ENCODE measurements around the gene TELO2. TPM values are rescaled to one million over a fixed set of nuclear protein-coding genes. Genes with fewer than 3 reads are reported as not detected.

TELO2 gene
- total RNA-seq, 4 donors from 2014 or later = 22.2 to 98.1 (median 49.6) TPM

DNA sequence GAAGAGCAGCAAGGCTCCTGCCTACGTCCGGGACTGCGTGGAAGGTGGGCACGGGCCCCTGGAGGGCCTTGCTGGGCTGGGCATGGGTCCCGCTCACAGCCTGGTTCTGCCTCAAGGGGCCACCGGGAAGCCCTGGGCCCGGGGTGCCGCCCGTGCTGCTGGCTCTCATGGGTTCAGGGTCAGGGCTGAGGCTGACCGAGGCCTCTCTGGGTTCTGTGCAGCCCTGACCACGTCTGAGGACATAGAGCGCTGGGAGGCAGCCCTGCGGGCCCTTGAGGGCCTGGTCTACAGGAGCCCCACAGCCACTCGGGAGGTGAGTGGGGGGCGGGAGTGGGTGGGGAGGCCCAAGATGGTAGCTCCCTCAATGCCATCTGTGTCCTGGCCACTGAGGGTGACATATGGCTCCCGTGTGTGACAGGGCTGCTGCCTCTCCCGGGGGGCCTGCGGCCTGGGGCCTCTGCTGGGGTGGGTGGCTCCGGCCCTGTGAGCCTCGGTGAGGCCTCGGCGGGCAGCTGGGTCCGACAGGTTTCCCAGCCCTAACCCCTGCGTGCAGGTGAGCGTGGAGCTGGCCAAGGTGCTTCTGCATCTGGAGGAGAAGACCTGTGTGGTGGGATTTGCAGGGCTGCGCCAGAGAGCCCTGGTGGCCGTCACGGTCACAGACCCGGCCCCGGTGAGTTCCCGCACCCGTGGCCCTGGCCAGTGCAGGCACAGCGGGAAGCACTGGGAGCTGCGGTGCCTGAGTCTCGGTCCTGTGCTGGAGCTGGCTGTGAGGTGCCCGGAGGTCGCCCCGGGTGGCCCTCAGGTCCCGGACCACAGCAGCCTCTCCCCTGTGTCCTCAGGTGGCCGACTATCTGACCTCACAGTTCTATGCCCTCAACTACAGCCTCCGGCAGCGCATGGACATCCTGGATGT, 9.2 kb downstream of the TELO2 start:
- 97% methylated on average over 25 of the region's 42 CpGs; no CpG with 5 or more reads in 1 of the 2 donors for WGBS, 2 donors (ENCODE audit: low coverage in 1 of 2)
- DNase-seq = no peak

DNA sequence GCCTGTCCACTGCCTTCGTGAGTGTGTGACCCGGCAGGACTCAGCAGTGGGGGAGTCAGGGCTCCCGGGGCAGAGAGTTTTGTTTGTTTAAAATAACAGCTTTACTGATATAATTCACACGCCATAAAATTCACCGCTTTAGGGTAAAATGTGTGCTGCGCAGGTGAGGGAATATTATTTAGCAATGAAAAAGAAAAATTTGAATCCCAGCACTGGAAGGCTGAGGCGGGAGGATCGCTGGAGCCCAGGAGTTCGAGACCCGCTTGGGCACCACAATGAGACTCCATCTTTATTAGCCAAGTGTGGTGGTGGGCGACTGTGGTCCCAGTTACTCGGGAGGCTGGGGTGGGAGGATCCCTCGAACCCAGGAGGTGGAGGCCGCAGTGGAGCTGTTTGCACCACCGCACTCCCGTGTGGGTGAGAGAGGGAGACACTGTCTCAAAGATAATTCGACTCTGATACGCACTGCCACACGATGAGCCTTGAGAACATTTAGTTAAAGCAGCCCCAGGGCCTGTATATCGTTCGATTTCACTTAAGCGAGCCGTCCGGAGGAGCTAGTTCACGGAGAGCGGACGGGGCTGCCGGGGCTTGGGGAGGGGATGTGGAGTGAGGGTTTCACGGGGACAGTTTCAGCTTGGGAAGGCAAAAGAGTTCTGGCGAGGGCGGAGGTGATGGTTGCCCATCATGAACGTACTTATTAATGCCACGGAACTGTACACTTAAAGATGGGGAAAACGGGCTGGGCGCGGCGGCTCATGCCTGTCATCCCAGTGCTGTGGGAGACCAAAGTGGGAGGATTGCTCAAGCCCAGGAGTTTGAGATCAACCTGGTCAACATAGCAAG, 10.2 kb downstream of the TELO2 start:
- Histone ChIP-seq H3K9me3 (no peaks in the 10 kb centered on the region), H3K27me3 (no peaks in the 10 kb centered on the region), H3K4me3 (no peak overlapping the region), H3K27ac (no peak overlapping the region), H3K4me1 (no peaks in the 10 kb centered on the region), H3K36me3 (peaks cover 0 to 38% (median 17%) of the 10 kb centered on the region in 4 donors)
- TF ChIP-seq EP300 (IDR thresholded peaks at IDR 0.05; ENCODE audit: low read depth) (no peak), POLR2A (IDR thresholded peaks at IDR 0.05) (no peak)
- DNase-seq = no peak
- in situ Hi-C loops (cut with MboI; ENCODE audit: low pct_ligation_motif_present in 1 of 4, low pct_unique_long_range_greater_than_20kb in 1 of 4, low sequenced_read_pairs in 3 of 4) = no loop called here
- intact Hi-C loops (cut with DNase I; ENCODE audit: low total_unique reads) = no loop called here
- 91 to 97% methylated on average over 11 to 37 of the region's 37 CpGs for WGBS, 2 donors (ENCODE audit: low coverage in 1 of 2)

More for the DNA sequence above, 9.2 kb downstream of the TELO2 start:
- no peak for TF ChIP-seq POLR2AphosphoS5 (IDR thresholded peaks at IDR 0.05)
- in situ Hi-C loops (cut with MboI; ENCODE audit: low pct_ligation_motif_present in 1 of 4, low pct_unique_long_range_greater_than_20kb in 1 of 4, low sequenced_read_pairs in 3 of 4) (no loop called here), intact Hi-C loops (cut with DNase I; ENCODE audit: low total_unique reads) (no loop called here)
- Histone ChIP-seq H3K4me1 (no peaks in the 10 kb centered on the region), H3K27ac (no peak overlapping the region), H3K9me3 (no peaks in the 10 kb centered on the region), H3K4me3 (no peak overlapping the region), H3K27me3 (no peaks in the 10 kb centered on the region), H3K36me3 (peaks cover 0 to 38% (median 17%) of the 10 kb centered on the region in 4 donors)

DNA sequence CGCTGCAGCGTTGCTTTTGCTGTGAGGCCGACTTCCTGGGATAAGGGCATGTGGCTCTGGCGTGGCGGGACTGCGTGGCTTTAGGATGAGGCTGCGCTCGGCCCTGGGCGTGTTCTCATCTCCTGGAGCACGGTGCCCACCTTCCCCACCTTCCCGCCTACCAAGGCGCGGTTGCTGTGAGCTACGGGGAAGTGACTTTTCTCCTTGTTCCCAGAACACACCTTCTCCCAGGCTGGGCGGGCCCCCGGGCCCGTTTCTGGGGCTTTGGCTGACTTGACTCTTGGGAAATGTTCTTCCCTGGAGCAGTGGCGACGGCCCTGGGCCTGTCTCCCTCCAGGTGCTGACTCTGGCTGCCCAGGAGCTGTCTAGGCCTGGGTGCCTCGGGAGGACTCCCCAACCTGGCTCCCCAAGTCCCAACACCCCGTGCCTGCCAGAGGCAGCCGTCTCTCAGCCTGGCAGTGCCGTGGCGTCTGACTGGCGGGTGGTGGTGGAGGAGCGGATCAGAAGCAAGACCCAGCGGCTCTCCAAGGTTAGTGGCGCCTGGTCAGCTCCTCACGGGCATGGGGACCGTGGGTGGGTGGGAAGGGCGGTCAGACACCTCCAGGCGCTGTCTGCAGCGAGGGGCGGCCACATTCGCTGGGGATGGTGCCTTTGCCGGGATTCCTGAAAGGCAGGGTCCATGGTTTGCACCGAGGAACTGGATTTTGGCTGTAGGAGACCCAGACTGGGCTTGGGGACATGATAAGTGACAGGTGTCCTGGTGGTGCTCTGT, 12.1 kb downstream of the TELO2 start:
- Histone ChIP-seq H3K27ac (no peak overlapping the region), H3K36me3 (peaks cover 0 to 30% (median 14%) of the 10 kb centered on the region in 4 donors), H3K9me3 (no peaks in the 10 kb centered on the region), H3K4me1 (no peaks in the 10 kb centered on the region), H3K27me3 (no peaks in the 10 kb centered on the region), H3K4me3 (no peak overlapping the region)
- in situ Hi-C loops (cut with MboI; ENCODE audit: low pct_ligation_motif_present in 1 of 4, low pct_unique_long_range_greater_than_20kb in 1 of 4, low sequenced_read_pairs in 3 of 4) = no loop called here
- DNase-seq = no peak
- 89% methylated on average over 22 of the region's 37 CpGs; no CpG with 5 or more reads in 1 of the 2 donors for WGBS, 2 donors (ENCODE audit: low coverage in 1 of 2)
- TF ChIP-seq POLR2A (IDR thresholded peaks at IDR 0.05) (no peak), POLR2AphosphoS5 (IDR thresholded peaks at IDR 0.05) (no peak), EP300 (IDR thresholded peaks at IDR 0.05; ENCODE audit: low read depth) (no peak)
- TF ChIP-seq, protein P1, sequence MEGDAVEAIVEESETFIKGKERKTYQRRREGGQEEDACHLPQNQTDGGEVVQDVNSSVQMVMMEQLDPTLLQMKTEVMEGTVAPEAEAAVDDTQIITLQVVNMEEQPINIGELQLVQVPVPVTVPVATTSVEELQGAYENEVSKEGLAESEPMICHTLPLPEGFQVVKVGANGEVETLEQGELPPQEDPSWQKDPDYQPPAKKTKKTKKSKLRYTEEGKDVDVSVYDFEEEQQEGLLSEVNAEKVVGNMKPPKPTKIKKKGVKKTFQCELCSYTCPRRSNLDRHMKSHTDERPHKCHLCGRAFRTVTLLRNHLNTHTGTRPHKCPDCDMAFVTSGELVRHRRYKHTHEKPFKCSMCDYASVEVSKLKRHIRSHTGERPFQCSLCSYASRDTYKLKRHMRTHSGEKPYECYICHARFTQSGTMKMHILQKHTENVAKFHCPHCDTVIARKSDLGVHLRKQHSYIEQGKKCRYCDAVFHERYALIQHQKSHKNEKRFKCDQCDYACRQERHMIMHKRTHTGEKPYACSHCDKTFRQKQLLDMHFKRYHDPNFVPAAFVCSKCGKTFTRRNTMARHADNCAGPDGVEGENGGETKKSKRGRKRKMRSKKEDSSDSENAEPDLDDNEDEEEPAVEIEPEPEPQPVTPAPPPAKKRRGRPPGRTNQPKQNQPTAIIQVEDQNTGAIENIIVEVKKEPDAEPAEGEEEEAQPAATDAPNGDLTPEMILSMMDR (IDR thresholded peaks at IDR 0.05) = no peak
- intact Hi-C loops (cut with DNase I; ENCODE audit: low total_unique reads) = no loop called here

DNA sequence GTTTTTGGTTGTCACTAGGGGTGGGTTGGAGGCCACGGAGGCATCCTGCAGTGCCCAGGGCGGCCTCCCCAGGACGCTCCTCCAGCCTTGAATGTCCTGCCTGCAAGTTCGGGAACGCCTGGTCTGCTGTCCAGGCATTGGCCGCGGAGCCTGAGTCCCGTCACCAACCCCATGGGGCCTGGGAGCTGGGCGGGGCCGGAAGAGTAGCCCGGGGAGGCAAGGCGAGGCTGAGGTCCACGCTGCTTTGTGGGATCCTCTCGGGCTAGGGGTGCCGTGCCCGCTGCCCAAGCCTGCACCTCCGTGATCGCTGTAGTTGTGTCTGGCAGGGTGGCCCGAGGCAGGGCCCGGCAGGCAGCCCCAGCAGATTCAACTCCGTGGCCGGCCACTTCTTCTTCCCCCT, 12.8 kb downstream of the TELO2 start:
- DNase-seq = no peak
- WGBS, 2 donors (ENCODE audit: low coverage in 1 of 2) = 97% methylated on average over 21 of the region's 22 CpGs; no CpG with 5 or more reads in 1 of the 2 donors
- no peak overlapping the region for H3K27ac ChIP-seq
- intact Hi-C loops (cut with DNase I; ENCODE audit: low total_unique reads) = no loop called here
- peaks cover 0 to 27% (median 13%) of the 10 kb centered on the region in 4 donors for H3K36me3 ChIP-seq
- H3K27me3 ChIP-seq = no peaks in the 10 kb centered on the region
- no peaks in the 10 kb centered on the region for H3K9me3 ChIP-seq
- H3K4me3 ChIP-seq = no peak overlapping the region
- H3K4me1 ChIP-seq = no peaks in the 10 kb centered on the region
- TF ChIP-seq, protein P1 (IDR thresholded peaks at IDR 0.05) = no peak
- TF ChIP-seq POLR2A (IDR thresholded peaks at IDR 0.05) = no peak
- TF ChIP-seq POLR2AphosphoS5 (IDR thresholded peaks at IDR 0.05) = no peak
- TF ChIP-seq EP300 (IDR thresholded peaks at IDR 0.05; ENCODE audit: low read depth) = no peak
- in situ Hi-C loops (cut with MboI; ENCODE audit: low pct_ligation_motif_present in 1 of 4, low pct_unique_long_range_greater_than_20kb in 1 of 4, low sequenced_read_pairs in 3 of 4) = no loop called here
